Activated T-cell treated with anti-CD3 and anti-CD28 coated beads, Interleukin-2, amount 50 U/mL, for 72 hours (primary cell): ENCODE results near the gene PTPRT. TPM values are rescaled to one million over a fixed set of nuclear protein-coding genes. Genes with fewer than 3 reads are reported as not detected.

Experiments used
- ATAC-seq, 2 donors: fragments of 150-1000 bp; cut with Tn5 transposase; replicated peaks in 1 of 2; 2 replicates each; pipeline ENCODE4 v1.10.0; 2021; ENCODE audit warnings: moderate library complexity in 2 of 2, mild to moderate bottlenecking in 1 of 2
- DNase-seq, 2 donors: peaks; one replicate each; pipeline ENCODE4 v3.0.0; 2021 to 2022; ENCODE audit warnings: mixed read lengths in 1 of 2
- H3K27ac Mint-ChIP-seq: one replicate; pipeline ENCODE4 v1.8.0; 2022; ENCODE audit warnings: mild to moderate bottlenecking, moderate library complexity, mixed read lengths
- H3K27me3 Mint-ChIP-seq: one replicate; pipeline ENCODE4 v1.8.0; 2022; ENCODE audit warnings: low read depth, mixed read lengths
- H3K36me3 Mint-ChIP-seq, 2 donors: one replicate each; pipeline ENCODE4 v1.8.0; 2022; ENCODE audit warnings: mixed read lengths in 2 of 2, mild to moderate bottlenecking in 1 of 2; ENCODE audit not compliant: insufficient read depth in 2 of 2
- H3K4me1 Mint-ChIP-seq: one replicate; pipeline ENCODE4 v1.8.0; 2022; ENCODE audit warnings: low read depth, mixed read lengths
- H3K4me3 Mint-ChIP-seq, 2 donors: one replicate each; pipeline ENCODE4 v1.8.0; 2022; ENCODE audit warnings: mild to moderate bottlenecking in 2 of 2, mixed read lengths in 2 of 2, moderate library complexity in 2 of 2
- H3K9me3 Mint-ChIP-seq, 2 donors: one replicate each; pipeline ENCODE4 v1.8.0; 2022; ENCODE audit warnings: mixed read lengths in 2 of 2
- total RNA-seq, 2 donors: library from RNA; stranded (reverse); gene quantifications; one replicate each; pipeline ENCODE4 v1.2.3, GENCODE V29; 2022

Gene PTPRT
- total RNA-seq, 2 donors from 2014 or later, result not detected

GRCh38 chr20:42641886-42642285 is 547.8 kb downstream of the PTPRT start:
- DNase-seq (no peak), ATAC-seq (no peak)
- H3K4me3 Mint-ChIP-seq, result no peak overlapping the region
- no peaks in the 10 kb centered on the region for H3K27me3 Mint-ChIP-seq
- no peaks in the 10 kb centered on the region for H3K36me3 Mint-ChIP-seq
- H3K9me3 Mint-ChIP-seq, result peaks cover 0 to 7% of the 10 kb centered on the region in 2 donors
- H3K27ac Mint-ChIP-seq, result no peak overlapping the region
- H3K4me1 Mint-ChIP-seq, result no peaks in the 10 kb centered on the region

- H3K27ac Mint-ChIP-seq, result no peak overlapping the region
- no peak for DNase-seq
These were observed 550.6 kb downstream of the PTPRT start for GRCh38 chr20:42639140-42639539.

GRCh38 chr20:42635699-42636411 is 553.9 kb downstream of the PTPRT start:
- H3K9me3 Mint-ChIP-seq, result peaks cover 0 to 2% of the 10 kb centered on the region in 2 donors
- H3K4me1 Mint-ChIP-seq, result no peaks in the 10 kb centered on the region
- no peak overlapping the region for H3K27ac Mint-ChIP-seq
- no peaks in the 10 kb centered on the region for H3K27me3 Mint-ChIP-seq
- no peaks in the 10 kb centered on the region for H3K36me3 Mint-ChIP-seq
- ATAC-seq (no peak), DNase-seq (no peak)
- no peak overlapping the region for H3K4me3 Mint-ChIP-seq

More at GRCh38 chr20:42639140-42639539, 550.6 kb downstream of the PTPRT start:
- no peaks in the 10 kb centered on the region for H3K4me1 Mint-ChIP-seq
- H3K36me3 Mint-ChIP-seq, result no peaks in the 10 kb centered on the region
- H3K9me3 Mint-ChIP-seq, result no peaks in the 10 kb centered on the region
- H3K4me3 Mint-ChIP-seq, result no peak overlapping the region
- no peak for ATAC-seq
- H3K27me3 Mint-ChIP-seq, result no peaks in the 10 kb centered on the region

- Mint-ChIP-seq H3K9me3 (peaks cover 0 to 2% of the 10 kb centered on the region in 2 donors), H3K27ac (no peak overlapping the region), H3K27me3 (no peaks in the 10 kb centered on the region), H3K36me3 (no peaks in the 10 kb centered on the region), H3K4me1 (no peaks in the 10 kb centered on the region), H3K4me3 (no peak overlapping the region)
- ATAC-seq (no peak), DNase-seq (no peak)
These were observed 555.5 kb downstream of the PTPRT start for GRCh38 chr20:42634156-42634555.

GRCh38 chr20:42628683-42629082 is 561.0 kb downstream of the PTPRT start:
- Mint-ChIP-seq H3K36me3 (no peaks in the 10 kb centered on the region), H3K27me3 (no peaks in the 10 kb centered on the region), H3K4me1 (no peaks in the 10 kb centered on the region), H3K4me3 (no peak overlapping the region), H3K9me3 (peaks cover 0 to 2% of the 10 kb centered on the region in 2 donors), H3K27ac (no peak overlapping the region)
- no peak for DNase-seq
- no peak for ATAC-seq

GRCh38 chr20:42613076-42613475 is 576.6 kb downstream of the PTPRT start:
- no peak for DNase-seq
- no peak for ATAC-seq
- H3K4me1 Mint-ChIP-seq, result no peaks in the 10 kb centered on the region
- no peaks in the 10 kb centered on the region for H3K36me3 Mint-ChIP-seq
- H3K9me3 Mint-ChIP-seq, result peaks cover 10 to 12% of the 10 kb centered on the region in 2 donors
- H3K27ac Mint-ChIP-seq, result no peak overlapping the region
- no peak overlapping the region for H3K4me3 Mint-ChIP-seq
- no peaks in the 10 kb centered on the region for H3K27me3 Mint-ChIP-seq

GRCh38 chr20:42611889-42612837 is 577.5 kb downstream of the PTPRT start:
- DNase-seq (no peak), ATAC-seq (no peak)
- Mint-ChIP-seq H3K36me3 (no peaks in the 10 kb centered on the region), H3K4me1 (no peaks in the 10 kb centered on the region), H3K9me3 (peaks cover 10 to 12% of the 10 kb centered on the region in 2 donors), H3K27ac (no peak overlapping the region), H3K4me3 (no peak overlapping the region), H3K27me3 (no peaks in the 10 kb centered on the region)

GRCh38 chr20:42611423-42611822 is 578.3 kb downstream of the PTPRT start:
- H3K36me3 Mint-ChIP-seq, result no peaks in the 10 kb centered on the region
- H3K4me1 Mint-ChIP-seq, result no peaks in the 10 kb centered on the region
- H3K4me3 Mint-ChIP-seq, result no peak overlapping the region
- ATAC-seq (no peak), DNase-seq (no peak)
- peaks cover 10 to 12% of the 10 kb centered on the region in 2 donors for H3K9me3 Mint-ChIP-seq
- no peak overlapping the region for H3K27ac Mint-ChIP-seq
- no peaks in the 10 kb centered on the region for H3K27me3 Mint-ChIP-seq

GRCh38 chr20:42610070-42610469 is 579.6 kb downstream of the PTPRT start:
- Mint-ChIP-seq H3K4me1 (no peaks in the 10 kb centered on the region), H3K36me3 (no peaks in the 10 kb centered on the region), H3K4me3 (no peak overlapping the region), H3K9me3 (peaks cover 11 to 12% of the 10 kb centered on the region in 2 donors), H3K27me3 (no peaks in the 10 kb centered on the region), H3K27ac (no peak overlapping the region)
- DNase-seq (no peak), ATAC-seq (no peak)

- Mint-ChIP-seq H3K36me3 (no peaks in the 10 kb centered on the region), H3K4me1 (no peaks in the 10 kb centered on the region), H3K27me3 (no peaks in the 10 kb centered on the region), H3K9me3 (peaks cover 11% of the 10 kb centered on the region in 2 donors), H3K27ac (no peak overlapping the region), H3K4me3 (no peak overlapping the region)
- no peak for DNase-seq
- ATAC-seq, result no peak
These were observed 580.1 kb downstream of the PTPRT start for GRCh38 chr20:42609618-42610017.

- no peak for ATAC-seq
- no peak for DNase-seq
- Mint-ChIP-seq H3K4me1 (no peaks in the 10 kb centered on the region), H3K4me3 (no peak overlapping the region), H3K27ac (no peak overlapping the region), H3K9me3 (peaks cover 2 to 4% of the 10 kb centered on the region in 2 donors), H3K27me3 (no peaks in the 10 kb centered on the region), H3K36me3 (no peaks in the 10 kb centered on the region)
These were observed 584.4 kb downstream of the PTPRT start for GRCh38 chr20:42604998-42605956.

- DNase-seq (no peak), ATAC-seq (no peak)
- H3K27ac Mint-ChIP-seq, result no peak overlapping the region
- H3K27me3 Mint-ChIP-seq, result no peaks in the 10 kb centered on the region
- H3K4me1 Mint-ChIP-seq, result no peaks in the 10 kb centered on the region
- peaks cover 2 to 4% of the 10 kb centered on the region in 2 donors for H3K9me3 Mint-ChIP-seq
- H3K4me3 Mint-ChIP-seq, result no peak overlapping the region
- H3K36me3 Mint-ChIP-seq, result no peaks in the 10 kb centered on the region
These were observed 586.1 kb downstream of the PTPRT start for GRCh38 chr20:42603655-42604054.
